Activated T-cell treated with anti-CD3 and anti-CD28 coated beads for 24 hours (primary cell): ENCODE measurements around the gene SVBP.
"Not testable (repeated sequence)": the region's sequence is repeated elsewhere in the genome, so short reads cannot be mapped to it uniquely, and the experiment has no call there.

Experiments
- DNase-seq: peaks from one replicate; pipeline ENCODE4 v3.0.0-alpha.2; 2020; ENCODE audit warnings: low read depth

The SVBP gene

GRCh38 chr1:42841440-42842147, 24.4 kb upstream of the SVBP start:
- no peak for DNase-seq

GRCh38 chr1:42841010-42841409, 23.8 kb upstream of the SVBP start:
- DNase-seq, result no peak

- no peak for DNase-seq
These were observed 21.4 kb upstream of the SVBP start for GRCh38 chr1:42838482-42839190.

- DNase-seq, result no peak
These were observed 20.5 kb upstream of the SVBP start for GRCh38 chr1:42837709-42838108.

- DNase-seq, result no peak
These were observed 18.2 kb upstream of the SVBP start for GRCh38 chr1:42835422-42835821.

GRCh38 chr1:42834803-42835202, 17.6 kb upstream of the SVBP start:
- no peak for DNase-seq

- no peak for DNase-seq
These were observed 16.8 kb upstream of the SVBP start for GRCh38 chr1:42833981-42834380.

GRCh38 chr1:42832641-42833240, 15.5 kb upstream of the SVBP start:
- DNase-seq, result no peak

- no peak for DNase-seq
These were observed 14.1 kb upstream of the SVBP start for GRCh38 chr1:42831273-42831672.

GRCh38 chr1:42830631-42831030, 13.4 kb upstream of the SVBP start:
- no peak for DNase-seq

GRCh38 chr1:42825036-42825851, 8.0 kb upstream of the SVBP start:
- no peak for DNase-seq

GRCh38 chr1:42824481-42825035, 7.4 kb upstream of the SVBP start:
- no peak for DNase-seq

GRCh38 chr1:42822800-42823392, 5.7 kb upstream of the SVBP start:
- no peak for DNase-seq

- no peak for DNase-seq
These were observed 4.5 kb upstream of the SVBP start for GRCh38 chr1:42821690-42822089.

- DNase-seq, result no peak
These were observed 3.6 kb upstream of the SVBP start for GRCh38 chr1:42820813-42821212.

- no peak for DNase-seq
These were observed 779 bp upstream of the SVBP start for GRCh38 chr1:42817976-42818375.

- DNase-seq, result no peak
These were observed 207 bp upstream of the SVBP start for GRCh38 chr1:42817440-42817767.

GRCh38 chr1:42815941-42816584, 1.1 kb downstream of the SVBP start:
- DNase-seq, result no peak

- not testable (repeated sequence) for DNase-seq
These were observed 2.4 kb downstream of the SVBP start for GRCh38 chr1:42814815-42815214.

GRCh38 chr1:42807056-42807668, 10.0 kb downstream of the SVBP start:
- DNase-seq, result no peak

- DNase-seq, result no peak
These were observed 10.6 kb downstream of the SVBP start for GRCh38 chr1:42806593-42806992.
